Gastrocnemius medialis (tissue), 4 donors: Measurements from ENCODE around the gene FLT3. TPM values are rescaled to one million over a fixed set of nuclear protein-coding genes. Genes with fewer than 3 reads are reported as not detected.

ENCODE experiments used
- ATAC-seq, 2 donors: fragments of 150-250 bp; one replicate each; pipeline ENCODE4 v1.9.1; 2016
- DNase-seq, 2 donors: peaks; one replicate each; pipeline ENCODE4 v3.0.0-alpha.2; 2019
- H3K27ac ChIP-seq, 4 donors: fragments of 200-600 bp; sonication (generic); 1 replicate in 1 of 4; 2 replicates in 3 of 4; pipeline ENCODE4 v1.5.1; 2016 to 2018; ENCODE audit warnings: mild to moderate bottlenecking in 2 of 4, moderate library complexity in 1 of 4
- H3K27me3 ChIP-seq, 3 donors: fragments of 200-600 bp; sonication (generic) in 2 of 3; 1 replicate in 1 of 3; 2 replicates in 2 of 3; pipeline versions ENCODE4 v1.5.1 to v1.6.0; 2016 to 2019; ENCODE audit warnings: mild to moderate bottlenecking in 1 of 3, moderate library complexity in 1 of 3
- H3K36me3 ChIP-seq, 2 donors: fragments of 200-600 bp; sonication (generic) in 1 of 2; one replicate each; pipeline ENCODE4 v1.5.1; 2017 to 2018
- H3K4me1 ChIP-seq, 2 donors: fragments of 200-600 bp; sonication (generic) in 1 of 2; one replicate each; pipeline ENCODE4 v1.5.1; 2016 to 2017; ENCODE audit warnings: mild to moderate bottlenecking in 2 of 2
- H3K4me3 ChIP-seq, 4 donors: fragments of 200-600 bp; sonication (generic) in 3 of 4; 1 replicate in 1 of 4; 2 replicates in 3 of 4; pipeline ENCODE4 v1.5.1; 2016 to 2019; ENCODE audit warnings: mild to moderate bottlenecking in 2 of 4
- H3K9me3 ChIP-seq, 3 donors: fragments of 200-600 bp; sonication (generic) in 2 of 3; 1 replicate in 1 of 3; 2 replicates in 2 of 3; pipeline ENCODE4 v1.5.1; 2016 to 2019
- POLR2A ChIP-seq, 2 donors: fragments of 450-650 bp; IDR thresholded peaks; one replicate each; pipeline ENCODE4 v1.6.1; 2017; ENCODE audit warnings: antibody characterized with exemption in 2 of 2, mild to moderate bottlenecking in 2 of 2, moderate library complexity in 2 of 2
- in situ Hi-C, 4 donors: fragments of 200-750 bp; cut with MboI; loops; one replicate each; pipeline versions ENCODE4 v1.15.0 to v1.8.0; 2017; ENCODE audit warnings: low sequenced_read_pairs in 4 of 4
- intact Hi-C: fragments of 100-400 bp; cut with DNase I; formaldehyde crosslinking; loops from one replicate; pipeline ENCODE4 v1.15.1; 2023; ENCODE audit warnings: low total_unique reads
- total RNA-seq, 4 donors: library from RNA; depleted of rRNA; stranded (reverse); fragments of >200 nt; gene quantifications; one replicate each; pipeline versions ENCODE4 v1.1.0 to v1.2.3, GENCODE V29; 2016
- TF ChIP-seq, protein P1 (sequence below), 5 experiments: fragments of 450-650 bp in 3 of 5; fragments of 200-600 bp in 2 of 5; sonication (generic) in 2 of 5; IDR thresholded peaks in 4 of 5; conservative IDR thresholded peaks in 1 of 5; 1 replicate in 4 of 5; 2 replicates in 1 of 5; pipeline ENCODE4 v1.5.1; 2016 to 2019; ENCODE audit warnings: antibody characterized with exemption in 5 of 5, mild to moderate bottlenecking in 3 of 5, moderate library complexity in 3 of 5

The FLT3 gene
- total RNA-seq, 4 donors from 2014 or later, result 0.22 to 0.92 (median 0.37) TPM

DNA sequence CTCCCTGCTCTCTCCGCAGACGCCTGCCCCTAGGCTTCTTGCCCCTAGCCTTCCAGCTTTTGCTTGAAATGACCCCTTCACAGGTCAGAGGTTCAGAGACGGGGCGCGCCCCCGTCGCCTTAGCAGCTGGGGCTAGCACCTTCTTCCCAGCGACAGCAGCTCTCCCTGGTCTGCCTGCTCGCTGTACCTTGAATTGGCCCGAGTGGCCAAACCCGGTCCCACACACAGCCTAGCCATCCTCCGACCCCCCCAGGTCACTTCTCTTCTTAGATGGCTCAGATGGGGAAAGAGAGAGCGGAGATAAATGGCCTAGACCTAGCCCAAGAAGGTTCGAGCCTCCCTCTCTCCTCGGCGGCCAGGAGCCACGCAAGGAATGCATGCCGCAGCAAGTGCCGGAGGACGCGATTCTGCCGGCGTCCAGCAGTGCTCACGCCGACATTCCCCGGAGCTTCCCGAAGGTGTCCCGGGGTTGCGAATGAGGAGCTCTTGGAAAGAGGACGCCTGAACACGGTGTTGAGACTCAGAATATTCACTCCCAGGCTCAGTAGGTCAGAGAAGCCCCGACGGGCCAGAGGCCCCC, 132.6 kb downstream of the FLT3 start:
- Histone ChIP-seq H3K36me3 (no peaks in the 10 kb centered on the region), H3K9me3 (no peaks in the 10 kb centered on the region), H3K4me3 (peak overlapping the region in 1 of 4 donors; percentile 38), H3K4me1 (peaks cover 0 to 5% of the 10 kb centered on the region in 2 donors), H3K27me3 (peaks cover 85 to 93% (median 90%) of the 10 kb centered on the region in 3 donors), H3K27ac (no peak overlapping the region)
- ATAC-seq (no peak), DNase-seq (no peak)
- TF ChIP-seq, protein P1, sequence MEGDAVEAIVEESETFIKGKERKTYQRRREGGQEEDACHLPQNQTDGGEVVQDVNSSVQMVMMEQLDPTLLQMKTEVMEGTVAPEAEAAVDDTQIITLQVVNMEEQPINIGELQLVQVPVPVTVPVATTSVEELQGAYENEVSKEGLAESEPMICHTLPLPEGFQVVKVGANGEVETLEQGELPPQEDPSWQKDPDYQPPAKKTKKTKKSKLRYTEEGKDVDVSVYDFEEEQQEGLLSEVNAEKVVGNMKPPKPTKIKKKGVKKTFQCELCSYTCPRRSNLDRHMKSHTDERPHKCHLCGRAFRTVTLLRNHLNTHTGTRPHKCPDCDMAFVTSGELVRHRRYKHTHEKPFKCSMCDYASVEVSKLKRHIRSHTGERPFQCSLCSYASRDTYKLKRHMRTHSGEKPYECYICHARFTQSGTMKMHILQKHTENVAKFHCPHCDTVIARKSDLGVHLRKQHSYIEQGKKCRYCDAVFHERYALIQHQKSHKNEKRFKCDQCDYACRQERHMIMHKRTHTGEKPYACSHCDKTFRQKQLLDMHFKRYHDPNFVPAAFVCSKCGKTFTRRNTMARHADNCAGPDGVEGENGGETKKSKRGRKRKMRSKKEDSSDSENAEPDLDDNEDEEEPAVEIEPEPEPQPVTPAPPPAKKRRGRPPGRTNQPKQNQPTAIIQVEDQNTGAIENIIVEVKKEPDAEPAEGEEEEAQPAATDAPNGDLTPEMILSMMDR (IDR thresholded peaks at IDR 0.05 in 4 of 5, conservative IDR thresholded peaks at IDR 0.05 in 1 of 5), result no peak
- no peak for TF ChIP-seq POLR2A (IDR thresholded peaks at IDR 0.05)
- in situ Hi-C loops, result no loop called here
- intact Hi-C loops, result no loop called here

DNA sequence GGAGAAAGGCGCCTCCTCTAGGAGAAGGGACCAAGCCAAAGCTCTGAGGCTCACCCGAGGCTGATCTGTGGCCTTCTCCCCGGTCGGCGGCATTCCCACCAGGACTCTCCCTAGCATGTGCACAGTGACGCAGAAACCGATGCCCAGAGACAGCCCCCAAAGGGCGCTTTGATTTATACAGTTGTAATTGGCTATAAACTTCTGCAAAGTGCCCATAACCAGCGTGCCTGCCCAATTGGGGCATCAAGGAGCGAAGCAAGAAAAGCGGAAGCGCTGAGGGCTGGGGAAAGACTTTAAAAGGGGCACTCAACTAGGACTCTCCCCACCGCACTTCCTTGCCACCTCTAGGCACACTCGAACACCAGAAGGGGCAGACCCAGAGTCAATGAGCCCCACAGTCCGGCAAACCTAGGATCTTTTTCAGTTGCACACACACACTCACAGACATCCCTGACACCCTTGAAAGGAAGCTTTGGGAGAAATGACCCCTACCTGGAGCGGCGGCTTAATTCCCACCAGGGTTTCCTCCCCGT, 133.1 kb downstream of the FLT3 start:
- Histone ChIP-seq H3K36me3 (no peaks in the 10 kb centered on the region), H3K27me3 (peaks cover 82 to 88% (median 85%) of the 10 kb centered on the region in 3 donors), H3K9me3 (no peaks in the 10 kb centered on the region), H3K4me1 (peaks cover 0 to 5% of the 10 kb centered on the region in 2 donors), H3K4me3 (no peak overlapping the region), H3K27ac (no peak overlapping the region)
- in situ Hi-C loops (no loop called here), intact Hi-C loops (no loop called here)
- ATAC-seq (no peak), DNase-seq (no peak)
- TF ChIP-seq, protein P1 (IDR thresholded peaks at IDR 0.05 in 4 of 5, conservative IDR thresholded peaks at IDR 0.05 in 1 of 5), result no peak
- TF ChIP-seq POLR2A (IDR thresholded peaks at IDR 0.05), result no peak

DNA sequence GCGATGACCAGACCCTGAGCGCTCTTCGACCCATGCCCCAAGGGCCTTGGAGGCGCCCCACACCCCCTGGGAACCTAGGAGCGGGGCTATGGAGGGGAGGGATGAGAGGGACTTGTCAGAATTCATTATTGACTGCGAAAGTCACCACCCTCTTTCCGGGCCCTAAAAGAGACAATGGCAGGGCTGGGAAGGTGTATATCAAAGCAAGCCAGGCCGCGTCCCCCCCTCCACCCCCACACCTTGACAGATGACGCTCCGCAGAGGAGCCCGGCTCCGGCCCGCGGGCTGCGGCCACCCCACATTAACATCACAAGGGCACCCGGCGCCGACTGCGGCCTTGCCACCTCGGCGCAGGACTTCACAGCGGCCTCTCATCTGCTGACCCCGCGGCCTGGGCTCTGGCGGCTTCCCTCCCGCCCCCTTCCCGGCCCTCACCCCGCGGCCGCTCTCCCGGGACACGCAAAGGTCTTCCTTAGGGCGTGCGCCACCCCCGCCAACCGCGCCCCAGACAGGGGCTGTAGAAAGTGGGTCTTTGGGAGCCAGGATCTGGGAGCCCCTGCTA, 133.7 kb downstream of the FLT3 start:
- H3K4me3 ChIP-seq, result no peak overlapping the region
- no peak for DNase-seq
- in situ Hi-C loops (no loop called here), intact Hi-C loops (no loop called here)
- H3K36me3 ChIP-seq, result no peaks in the 10 kb centered on the region
- H3K4me1 ChIP-seq, result peaks cover 0 to 5% of the 10 kb centered on the region in 2 donors
- peaks cover 78 to 83% (median 79%) of the 10 kb centered on the region in 3 donors for H3K27me3 ChIP-seq
- H3K9me3 ChIP-seq, result no peaks in the 10 kb centered on the region
- ATAC-seq, result no peak
- H3K27ac ChIP-seq, result no peak overlapping the region
- no peak for TF ChIP-seq POLR2A (IDR thresholded peaks at IDR 0.05)
- TF ChIP-seq, protein P1 (IDR thresholded peaks at IDR 0.05 in 4 of 5, conservative IDR thresholded peaks at IDR 0.05 in 1 of 5), result no peak

DNA sequence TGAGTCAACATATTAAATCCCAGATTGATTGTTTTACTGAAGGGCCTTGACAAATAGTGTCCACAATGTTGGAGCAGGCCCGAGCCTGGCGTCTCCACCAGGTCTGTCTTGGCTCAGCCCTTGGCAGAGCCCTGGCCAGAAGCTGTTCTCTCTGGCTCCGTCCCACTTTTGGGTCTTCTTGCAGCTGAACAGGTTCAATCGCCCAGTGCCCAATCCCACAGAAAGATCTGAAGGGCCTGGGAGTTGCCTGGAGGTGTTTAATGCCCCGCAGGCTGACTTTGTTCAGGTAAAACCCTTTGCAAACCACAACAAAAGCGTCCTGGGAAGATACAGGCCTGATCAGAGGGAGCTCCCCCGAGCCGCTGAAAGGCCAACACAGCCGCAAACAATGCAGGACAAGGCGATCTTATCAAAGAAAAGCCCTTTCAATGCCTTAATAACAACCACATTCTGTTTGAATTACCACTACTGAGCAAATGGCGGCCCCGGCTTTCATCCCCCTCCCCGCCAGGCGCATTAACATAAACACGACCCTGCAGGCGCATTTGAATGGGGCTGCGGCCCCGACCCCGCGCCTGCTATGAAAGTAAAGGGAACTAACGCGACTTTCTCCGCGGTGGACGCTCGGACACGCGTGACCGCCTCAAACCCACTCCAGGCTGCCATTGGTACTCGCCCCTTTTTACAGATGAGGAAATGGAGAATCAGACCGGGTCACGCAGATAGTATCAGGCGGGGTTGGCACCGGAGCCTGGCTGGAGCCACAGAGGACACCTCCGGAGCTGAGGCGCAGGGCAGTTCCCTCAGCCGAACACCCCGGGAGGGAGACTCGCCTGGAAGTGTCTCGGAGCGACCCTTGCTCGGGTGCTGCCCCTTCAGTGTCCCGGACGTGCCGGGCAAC, 134.4 kb downstream of the FLT3 start:
- ATAC-seq, result no peak
- H3K27me3 ChIP-seq, result peaks cover 75 to 83% (median 75%) of the 10 kb centered on the region in 3 donors

More for the DNA sequence above, 134.4 kb downstream of the FLT3 start:
- no peaks in the 10 kb centered on the region for H3K9me3 ChIP-seq
- no peak overlapping the region for H3K4me3 ChIP-seq
- DNase-seq, result no peak
- TF ChIP-seq POLR2A (IDR thresholded peaks at IDR 0.05), result no peak
- TF ChIP-seq, protein P1 (IDR thresholded peaks at IDR 0.05 in 4 of 5, conservative IDR thresholded peaks at IDR 0.05 in 1 of 5), result no peak
- H3K4me1 ChIP-seq, result peaks cover 1 to 6% of the 10 kb centered on the region in 2 donors
- H3K27ac ChIP-seq, result no peak overlapping the region
- intact Hi-C loops, result no loop called here
- in situ Hi-C loops, result no loop called here
- H3K36me3 ChIP-seq, result no peaks in the 10 kb centered on the region
